GM10248 (cell line): ENCODE data around the gene ZSCAN5C.
"Not testable (repeated sequence)": the region's sequence is repeated elsewhere in the genome, so short reads cannot be mapped to it uniquely, and the experiment has no call there.

ENCODE experiments used
- CTCF ChIA-PET: fragments of 300-600 bp; sonication (Branson Sonifier 250); formaldehyde crosslinking; extraction: SDS; loops from one replicate; lab custom pipeline; 2021; ENCODE audit warnings: antibody characterized with exemption; lab: Yijun Ruan, JAX
- POLR2A ChIA-PET: fragments of 350-650 bp; sonication (Branson Sonifier 250); formaldehyde crosslinking; extraction: SDS; loops from one replicate; lab custom pipeline; 2020; ENCODE audit warnings: antibody characterized with exemption; lab: Yijun Ruan, JAX
- DNase-seq: peaks from one replicate; pipeline ENCODE4 v3.0.0; 2012; ENCODE audit errors: extremely low spot score
- TF ChIP-seq, protein P1 (sequence below): IDR thresholded peaks from 2 replicates; pipeline ENCODE4 v1.5.1; 2012; ENCODE audit warnings: mild to moderate bottlenecking, low read depth; ENCODE audit errors: extremely low read depth, missing control alignments, control extremely low read depth

The ZSCAN5C gene

GRCh38 chr19:56209091-56209490 lies 7.0 kb downstream of the ZSCAN5C start:
- CTCF ChIA-PET: no interaction called here
- no peak for DNase-seq
- TF ChIP-seq, protein P1, sequence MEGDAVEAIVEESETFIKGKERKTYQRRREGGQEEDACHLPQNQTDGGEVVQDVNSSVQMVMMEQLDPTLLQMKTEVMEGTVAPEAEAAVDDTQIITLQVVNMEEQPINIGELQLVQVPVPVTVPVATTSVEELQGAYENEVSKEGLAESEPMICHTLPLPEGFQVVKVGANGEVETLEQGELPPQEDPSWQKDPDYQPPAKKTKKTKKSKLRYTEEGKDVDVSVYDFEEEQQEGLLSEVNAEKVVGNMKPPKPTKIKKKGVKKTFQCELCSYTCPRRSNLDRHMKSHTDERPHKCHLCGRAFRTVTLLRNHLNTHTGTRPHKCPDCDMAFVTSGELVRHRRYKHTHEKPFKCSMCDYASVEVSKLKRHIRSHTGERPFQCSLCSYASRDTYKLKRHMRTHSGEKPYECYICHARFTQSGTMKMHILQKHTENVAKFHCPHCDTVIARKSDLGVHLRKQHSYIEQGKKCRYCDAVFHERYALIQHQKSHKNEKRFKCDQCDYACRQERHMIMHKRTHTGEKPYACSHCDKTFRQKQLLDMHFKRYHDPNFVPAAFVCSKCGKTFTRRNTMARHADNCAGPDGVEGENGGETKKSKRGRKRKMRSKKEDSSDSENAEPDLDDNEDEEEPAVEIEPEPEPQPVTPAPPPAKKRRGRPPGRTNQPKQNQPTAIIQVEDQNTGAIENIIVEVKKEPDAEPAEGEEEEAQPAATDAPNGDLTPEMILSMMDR: no peak
- POLR2A ChIA-PET: no interaction called here

DNA sequence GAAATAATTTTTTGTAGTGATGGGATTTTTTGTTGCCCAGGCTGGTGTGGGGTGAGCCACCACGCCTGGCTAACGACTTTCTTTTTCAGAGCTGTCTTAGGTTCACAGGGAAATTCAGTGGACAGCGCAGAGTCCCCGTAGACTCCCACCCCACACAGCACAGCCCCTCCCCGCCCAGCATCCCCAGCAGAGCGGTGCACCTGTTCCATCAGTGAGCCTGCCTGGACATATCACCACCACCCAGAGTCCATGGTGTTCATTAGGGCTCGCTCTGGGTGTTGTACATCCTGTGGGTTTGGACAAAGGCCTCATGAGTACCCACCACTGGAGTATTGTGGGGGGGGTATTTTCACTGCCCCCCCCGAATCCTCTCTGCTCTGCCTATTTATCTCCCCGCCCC lies 8.0 kb downstream of the ZSCAN5C start:
- CTCF ChIA-PET, DNase-seq, POLR2A ChIA-PET: not testable (repeated sequence)

DNA sequence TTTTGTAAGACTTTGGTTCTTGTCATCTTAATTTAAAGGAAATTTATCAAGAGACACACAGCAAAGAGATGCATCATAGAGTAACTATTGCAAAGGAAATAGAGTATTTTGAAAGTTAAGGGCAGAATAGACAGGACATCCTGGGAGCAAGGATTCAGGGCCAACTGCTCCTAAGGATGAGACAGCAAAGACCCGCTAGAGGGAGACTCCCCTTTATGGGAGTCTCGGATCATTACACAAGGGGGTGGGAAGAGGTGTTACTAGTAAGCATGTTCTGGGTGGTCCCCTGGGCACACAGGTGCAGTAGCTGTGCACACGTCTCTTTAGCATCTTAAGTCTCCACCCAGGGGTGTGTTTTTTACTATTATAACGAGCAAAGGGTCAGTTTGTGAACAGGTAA lies 9.6 kb downstream of the ZSCAN5C start:
- POLR2A ChIA-PET: no interaction called here
- CTCF ChIA-PET: no interaction called here
- no peak for DNase-seq

DNA sequence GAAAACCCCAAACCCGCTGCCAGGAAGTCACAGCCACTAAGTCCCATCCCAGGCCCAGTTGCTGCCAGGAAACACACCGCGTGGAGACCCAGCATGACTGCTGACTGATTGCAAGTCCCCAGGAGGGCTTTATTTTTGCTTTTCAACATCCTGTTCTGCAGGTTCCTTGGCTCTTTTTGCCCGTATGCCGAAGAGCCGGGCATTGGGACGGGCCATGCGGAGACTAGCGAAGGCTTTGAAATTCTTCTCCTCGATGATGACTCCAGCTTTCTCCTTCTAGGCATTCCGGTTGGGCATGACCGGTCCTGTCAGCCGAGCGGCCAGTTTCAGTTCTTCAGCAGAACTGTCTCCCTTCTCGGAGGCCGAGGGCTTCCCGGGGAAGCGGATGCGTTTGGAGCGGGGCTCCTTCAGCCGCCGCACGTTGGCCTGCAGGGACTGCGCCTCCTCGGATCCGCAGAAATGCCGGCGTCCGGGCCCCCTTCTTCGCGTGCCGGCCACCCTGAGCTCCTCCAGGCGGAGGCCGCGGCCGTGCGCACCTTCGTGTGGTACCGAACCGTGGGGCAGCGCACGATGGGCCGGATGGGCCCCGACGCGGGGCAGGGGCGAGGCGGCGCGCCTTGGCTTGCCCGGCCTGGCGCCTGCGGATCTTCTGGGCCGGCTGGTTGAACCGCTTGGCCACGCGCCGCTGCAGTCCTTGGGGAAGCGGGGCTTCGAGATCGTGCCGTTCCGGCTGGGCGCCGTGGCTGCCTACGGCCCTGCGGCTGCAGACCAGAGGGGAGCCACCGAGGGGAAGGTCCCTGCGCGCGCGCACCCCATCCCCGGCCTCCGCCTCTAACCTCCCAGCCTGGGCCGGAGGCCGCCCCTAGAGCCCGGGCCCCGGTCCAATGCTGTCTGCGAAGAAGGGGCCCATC lies 15.2 kb downstream of the ZSCAN5C start:
- DNase-seq: peak; percentile 25
- POLR2A ChIA-PET: no interaction called here
- CTCF ChIA-PET: interaction anchor here (3.0 kb wide), 1 partner anchor 35 kb away, joined by 7 read pairs; no protein-coding TSS in a partner anchor
- TF ChIP-seq, protein P1: no peak

More for the DNA sequence above, 9.6 kb downstream of the ZSCAN5C start:
- TF ChIP-seq, protein P1: no peak

- TF ChIP-seq, protein P1: no peak
- ChIA-PET POLR2A (no interaction called here), CTCF (interaction anchor here (1.1 to 1.3 kb wide), 2 partner anchors 10 to 130 kb away, joined by 3 to 6 read pairs; no protein-coding TSS in a partner anchor)
- no peak for DNase-seq
These were observed 16.9 kb downstream of the ZSCAN5C start for GRCh38 chr19:56218961-56219360.

DNA sequence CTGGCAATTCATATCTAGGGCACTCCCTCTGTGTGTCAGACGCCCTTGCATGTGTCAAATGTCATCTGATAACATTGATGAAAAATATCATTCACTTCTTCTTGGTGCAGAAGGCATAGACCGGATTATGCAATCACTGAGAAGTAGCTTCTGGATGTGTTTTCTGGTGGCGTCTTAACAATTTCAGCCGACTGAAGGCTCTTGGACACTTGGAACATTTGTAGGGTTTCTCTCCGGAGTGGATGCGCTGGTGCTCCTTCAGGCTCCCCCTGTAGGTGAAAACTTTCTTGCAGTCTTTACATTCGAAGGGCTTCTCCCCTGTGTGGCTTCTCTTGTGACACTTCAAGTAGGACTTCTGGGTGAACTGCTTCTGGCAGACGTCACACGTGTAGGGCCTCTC lies 19.4 kb downstream of the ZSCAN5C start:
- CTCF ChIA-PET: interaction anchor here (1.4 to 2.6 kb wide), 2 partner anchors 8 to 32 kb away, joined by 4 to 9 read pairs; no protein-coding TSS in a partner anchor
- DNase-seq, POLR2A ChIA-PET: not testable (repeated sequence)

DNA sequence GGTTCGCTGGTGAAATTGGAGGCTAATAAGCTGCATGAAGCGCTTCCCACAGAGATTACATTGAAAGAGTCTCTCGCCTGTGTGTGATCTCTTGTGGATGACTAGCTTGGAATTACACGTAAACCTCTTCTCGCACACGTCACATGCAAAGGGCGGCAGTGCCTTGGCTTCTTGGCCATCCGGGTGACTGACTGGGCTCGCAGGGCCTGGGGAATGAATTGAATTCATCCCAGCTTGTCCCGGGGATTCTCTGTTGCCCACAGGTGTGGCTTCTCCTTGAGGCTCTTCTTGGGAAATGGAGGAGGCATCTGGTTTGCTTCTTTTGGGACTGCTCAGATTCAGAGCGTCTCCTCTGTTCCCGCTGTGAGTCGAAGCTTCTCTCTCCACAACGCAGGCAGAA lies 19.8 kb downstream of the ZSCAN5C start:
- TF ChIP-seq, protein P1: no peak
- POLR2A ChIA-PET: no interaction called here
- DNase-seq: no peak
- CTCF ChIA-PET: interaction anchor here (1.4 to 2.6 kb wide), 2 partner anchors 8 to 31 kb away, joined by 4 to 9 read pairs; no protein-coding TSS in a partner anchor
